Amygdala (tissue), 56 donors: ENCODE results near the gene MYOZ2.
A peak's percentile ranks its signal among the peaks of the same experiment; 100 is the strongest.
"Not testable (repeated sequence)": the region's sequence is repeated elsewhere in the genome, so short reads cannot be mapped to it uniquely, and the experiment has no call there.

Experiments used
- DNase-seq, 56 donors: peaks; one replicate each; lab custom pipeline; 2025; lab: John Stamatoyannopoulos, UW

The MYOZ2 gene

GRCh38 chr4:119125931-119126330, 9.7 kb upstream of the MYOZ2 start:
- no peak for DNase-seq

- no peak for DNase-seq
Observed at GRCh38 chr4:119128148-119128547, 7.5 kb upstream of the MYOZ2 start.

GRCh38 chr4:119130365-119131065, 5.1 kb upstream of the MYOZ2 start:
- no peak for DNase-seq

GRCh38 chr4:119131164-119131563, 4.5 kb upstream of the MYOZ2 start:
- no peak for DNase-seq

- no peak for DNase-seq
Observed at GRCh38 chr4:119132306-119132705, 3.3 kb upstream of the MYOZ2 start.

GRCh38 chr4:119136546-119136945, 914 bp downstream of the MYOZ2 start:
- no peak for DNase-seq

GRCh38 chr4:119138046-119138445, 2.4 kb downstream of the MYOZ2 start:
- no peak for DNase-seq

- no peak for DNase-seq
Observed at GRCh38 chr4:119139311-119139710, 3.7 kb downstream of the MYOZ2 start.

GRCh38 chr4:119139822-119140252, 4.2 kb downstream of the MYOZ2 start:
- DNase-seq = peak in 1 of 56 donors; percentile 0

- DNase-seq = not testable (repeated sequence)
Observed at GRCh38 chr4:119141283-119141682, 5.7 kb downstream of the MYOZ2 start.

- DNase-seq = no peak
Observed at GRCh38 chr4:119142833-119143232, 7.2 kb downstream of the MYOZ2 start.

- not testable (repeated sequence) for DNase-seq
Observed at GRCh38 chr4:119143341-119143740, 7.7 kb downstream of the MYOZ2 start.

- no peak for DNase-seq
Observed at GRCh38 chr4:119149110-119149509, 13.5 kb downstream of the MYOZ2 start.

GRCh38 chr4:119151161-119151560, 15.5 kb downstream of the MYOZ2 start:
- no peak for DNase-seq

GRCh38 chr4:119152741-119153140, 17.1 kb downstream of the MYOZ2 start:
- DNase-seq = no peak

- no peak for DNase-seq
Observed at GRCh38 chr4:119162174-119162573, 26.5 kb downstream of the MYOZ2 start.

GRCh38 chr4:119165767-119166166, 30.1 kb downstream of the MYOZ2 start:
- no peak for DNase-seq

- no peak for DNase-seq
Observed at GRCh38 chr4:119170195-119170594, 34.6 kb downstream of the MYOZ2 start.

- DNase-seq = no peak
Observed at GRCh38 chr4:119172223-119172622, 36.6 kb downstream of the MYOZ2 start.

GRCh38 chr4:119173729-119174361, 38.2 kb downstream of the MYOZ2 start:
- DNase-seq = peak in 1 of 56 donors; percentile 0

GRCh38 chr4:119179011-119179410, 43.4 kb downstream of the MYOZ2 start:
- DNase-seq = no peak

GRCh38 chr4:119184128-119184527, 48.5 kb downstream of the MYOZ2 start:
- DNase-seq = no peak
